ENCODE results near the gene ZNF630. TPM values are rescaled to one million over a fixed set of nuclear protein-coding genes. Genes with fewer than 3 reads are reported as not detected.
"Not testable (repeated sequence)": the region's sequence is repeated elsewhere in the genome, so short reads cannot be mapped to it uniquely, and the experiment has no call there.

Gene ZNF630
- polyA plus RNA-seq, 12 donors: 1.8 to 4.0 (median 2.5) TPM; not detected in 2

DNA sequence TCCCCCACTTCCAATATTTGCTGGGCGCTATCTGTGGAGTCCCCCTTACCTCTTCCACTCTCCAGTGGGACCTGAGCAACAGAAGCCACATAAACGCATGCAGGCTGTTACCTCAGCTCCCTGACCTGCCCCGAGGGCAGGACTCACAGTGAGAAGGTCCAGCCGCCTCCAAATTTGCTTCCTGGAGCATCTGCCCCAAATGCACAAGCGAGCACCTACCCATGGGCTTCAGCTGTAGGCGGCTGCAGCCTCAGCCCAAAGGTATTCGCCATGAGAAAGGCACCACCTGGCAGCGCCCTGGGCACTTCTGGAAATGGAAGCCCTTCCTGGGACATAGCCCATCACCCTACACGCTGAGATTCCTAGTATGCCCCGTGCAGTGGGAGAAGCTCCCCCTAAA, 41.2 kb downstream of the ZNF630 start:
- no peak for DNase-seq

GRCh38 chrX:48028091-48028490, 43.3 kb downstream of the ZNF630 start:
- DNase-seq: no peak

- not testable (repeated sequence) for DNase-seq
These were observed 43.9 kb downstream of the ZNF630 start for GRCh38 chrX:48027545-48027944.

GRCh38 chrX:48025561-48025960, 45.9 kb downstream of the ZNF630 start:
- DNase-seq: peak; percentile 29

GRCh38 chrX:48022738-48023137, 48.7 kb downstream of the ZNF630 start:
- DNase-seq: no peak

GRCh38 chrX:48022100-48022499, 49.3 kb downstream of the ZNF630 start:
- no peak for DNase-seq

DNA sequence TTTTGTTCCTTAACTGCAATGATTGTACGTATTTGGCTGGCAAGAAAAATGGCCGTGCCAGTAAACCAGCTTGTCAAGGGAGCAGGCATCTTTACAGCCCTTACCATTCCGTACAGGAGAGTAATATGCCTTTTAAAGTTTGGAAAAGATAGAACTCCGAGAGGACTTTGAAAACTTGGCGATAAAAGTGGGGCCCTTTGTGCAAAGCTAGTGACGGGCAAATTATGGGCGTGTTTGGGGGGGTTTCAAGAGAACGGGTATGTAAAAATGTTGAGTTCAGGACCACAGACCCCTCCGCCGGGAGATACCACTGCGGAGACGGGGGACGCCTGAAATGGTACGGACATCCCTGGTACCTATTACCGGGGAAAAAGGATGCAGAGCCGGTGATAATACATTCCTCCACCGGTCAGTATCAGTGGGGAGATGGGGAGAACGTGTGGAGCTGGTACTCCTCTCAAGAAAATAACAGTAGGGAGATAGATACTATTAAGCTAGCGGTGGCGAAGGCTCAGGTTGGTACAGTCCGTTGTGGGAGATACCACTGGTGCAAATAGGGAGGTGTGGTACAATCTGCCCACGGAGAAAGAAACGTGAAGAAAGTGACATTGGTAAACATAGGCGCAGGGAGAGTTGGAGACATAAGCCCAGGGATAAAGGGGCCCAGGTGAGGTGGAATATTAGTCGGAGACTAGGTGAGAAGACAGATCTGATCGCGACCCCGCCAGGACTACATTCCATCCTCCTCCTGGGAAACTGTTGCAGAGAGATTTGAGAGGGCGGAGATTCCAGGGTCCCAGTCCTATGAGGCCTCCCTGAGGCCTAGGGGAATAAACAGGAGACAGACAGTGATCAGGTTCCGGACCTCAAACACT, 50.2 kb downstream of the ZNF630 start:
- DNase-seq: peak; percentile 61

DNA sequence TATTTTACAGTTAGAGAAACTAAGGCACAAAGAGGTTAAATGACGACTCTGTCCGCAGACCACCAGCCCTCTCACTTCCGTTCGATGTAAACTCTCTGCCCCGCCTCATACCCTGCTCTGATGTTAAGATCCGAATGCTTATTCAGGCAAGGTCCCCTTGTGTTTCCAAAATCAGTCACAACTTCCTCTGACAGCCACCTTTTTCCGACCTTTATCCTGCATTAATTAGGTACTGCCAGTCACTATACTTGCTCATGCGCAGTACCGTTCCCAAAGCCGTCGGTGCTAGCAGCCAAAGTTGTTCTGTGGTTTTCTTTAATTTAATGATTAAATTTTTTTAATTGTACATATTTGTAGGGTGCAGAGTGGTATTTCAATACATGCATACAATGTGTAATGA, 51.0 kb downstream of the ZNF630 start:
- DNase-seq: not testable (repeated sequence)

DNA sequence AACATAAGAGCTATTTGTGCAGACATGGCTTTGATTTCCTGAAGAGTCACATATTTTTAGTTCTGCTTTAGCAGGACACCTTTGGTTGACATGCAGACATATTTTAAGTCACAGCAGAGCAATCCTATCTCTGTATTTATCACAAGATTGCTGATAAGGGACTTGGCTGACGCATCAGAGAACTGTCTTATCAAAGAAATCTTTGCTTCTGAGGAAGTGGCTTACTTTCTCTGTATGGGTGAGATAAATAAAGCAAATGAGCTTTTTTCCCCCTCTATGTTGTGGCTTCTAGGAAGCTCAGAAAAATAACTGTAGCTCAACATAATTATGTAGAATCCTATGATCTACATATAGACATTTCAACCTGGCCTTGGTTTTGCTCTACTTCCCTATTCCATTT, 51.5 kb downstream of the ZNF630 start:
- DNase-seq: not testable (repeated sequence)

DNA sequence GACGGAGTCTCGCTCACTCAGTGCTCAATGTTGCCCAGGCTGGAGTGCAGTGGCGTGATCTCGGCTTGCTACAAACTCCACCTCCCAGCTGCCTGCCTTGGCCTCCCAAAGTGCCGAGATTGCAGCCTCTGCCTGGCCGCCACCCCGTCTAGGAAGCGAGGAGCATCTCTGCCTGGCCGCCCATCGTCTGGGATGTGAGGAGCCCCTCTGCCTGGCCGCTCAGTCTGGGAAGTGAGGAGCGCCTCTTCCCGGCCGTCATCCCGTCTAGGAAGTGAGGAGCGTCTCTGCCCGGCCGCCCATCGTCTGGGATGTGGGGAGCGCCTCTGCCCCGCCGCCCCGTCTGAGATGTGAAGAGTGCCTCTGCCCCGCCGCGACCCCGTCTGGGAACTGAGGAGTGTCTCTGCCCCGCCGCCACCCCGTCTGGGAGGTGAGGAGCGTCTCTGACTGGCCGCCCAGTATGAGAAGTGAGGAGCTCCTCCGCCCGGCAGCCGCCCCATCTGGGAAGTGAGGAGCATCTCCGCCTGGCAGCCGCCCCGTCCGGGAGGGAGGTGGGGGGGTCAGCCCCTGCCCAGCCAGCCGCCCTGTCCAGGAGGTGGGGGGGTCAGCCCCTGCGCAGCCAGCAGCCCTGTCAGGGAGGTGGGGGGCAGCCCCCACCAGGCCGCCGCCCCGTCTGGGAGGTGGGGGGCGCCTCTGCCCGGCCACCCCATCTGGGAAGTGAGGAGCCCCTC, 54.7 kb downstream of the ZNF630 start:
- not testable (repeated sequence) for DNase-seq

DNA sequence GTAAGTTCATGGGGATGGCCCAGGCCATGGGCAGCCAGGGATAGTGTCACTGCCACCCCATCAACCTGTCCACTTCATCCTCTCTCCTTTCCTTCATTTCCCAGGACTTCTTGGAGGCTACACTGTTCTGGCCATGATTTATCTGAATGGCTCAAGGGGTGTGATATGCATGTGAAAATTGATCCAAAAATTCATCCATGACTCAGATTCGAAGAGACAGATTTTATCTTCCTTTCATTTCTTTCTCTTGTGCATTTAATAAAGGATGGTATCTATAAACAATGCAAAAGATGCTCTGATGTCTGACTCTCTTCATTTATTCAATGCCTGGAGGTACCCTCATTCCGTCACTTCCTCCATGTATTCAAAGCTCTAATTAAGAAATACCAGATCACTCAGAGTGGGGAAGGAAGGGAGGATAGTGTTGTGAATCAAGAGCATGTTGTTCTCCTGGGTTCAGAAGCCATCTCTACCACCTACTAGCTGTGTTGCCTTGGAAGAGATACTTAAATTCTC, 61.9 kb downstream of the ZNF630 start:
- not testable (repeated sequence) for DNase-seq

Other genes starting within 250 kb of the ZNF630 start
- gene ZNF81, start 234.7 kb downstream of the ZNF630 start, polyA plus RNA-seq (ENCODE audit: insufficient read length in 12 of 12): 10 to 100 TPM in 1 of 12 donors, 1 to 10 TPM in 10, not detected in 1; 3.0 to 10.1 (median 4.3) TPM
- gene ZNF182, start 67.7 kb downstream of the ZNF630 start, polyA plus RNA-seq (ENCODE audit: insufficient read length in 12 of 12): 10 to 100 TPM in 1 of 12 donors, 1 to 10 TPM in 10, not detected in 1; 4.0 to 10.4 (median 5.8) TPM
- gene SPACA5, start 64.7 kb downstream of the ZNF630 start, polyA plus RNA-seq (ENCODE audit: insufficient read length in 12 of 12): under 1 TPM in 2 of 12 donors, not detected in 10; 0.32 to 0.56 TPM
- under 1 TPM in 1 of 12 donors, not detected in 11; 0.36 TPM for gene SPACA5B, start 59.0 kb upstream of the ZNF630 start, polyA plus RNA-seq (ENCODE audit: insufficient read length in 12 of 12)
- not detected for gene SSX5, start 125.2 kb upstream of the ZNF630 start, polyA plus RNA-seq (ENCODE audit: insufficient read length in 12 of 12)
- under 1 TPM in 1 of 12 donors, not detected in 11; 0.12 TPM for gene SSX1, start 183.8 kb upstream of the ZNF630 start, polyA plus RNA-seq (ENCODE audit: insufficient read length in 12 of 12)

Measured in muscle of arm (tissue), 12 donors.